Fibroblast of mammary gland (primary cell): Measurements from ENCODE around the gene RTCB.

Experiments
- DNase-seq: peaks from one replicate; pipeline ENCODE4 v3.0.0-alpha.2; 2010; ENCODE audit warnings: low read depth
- H3K4me3 ChIP-seq: 2 replicates; pipeline ENCODE4 v1.5.1; 2011; ENCODE audit warnings: low read depth, mild to moderate bottlenecking, low read length, moderate library complexity; ENCODE audit not compliant: control insufficient read depth
- CTCF ChIP-seq: conservative IDR thresholded peaks from 2 replicates; pipeline ENCODE4 v1.5.1; 2011; ENCODE audit warnings: low read depth, low read length, inconsistent platforms; ENCODE audit not compliant: control insufficient read depth, insufficient read depth

Gene RTCB

DNA sequence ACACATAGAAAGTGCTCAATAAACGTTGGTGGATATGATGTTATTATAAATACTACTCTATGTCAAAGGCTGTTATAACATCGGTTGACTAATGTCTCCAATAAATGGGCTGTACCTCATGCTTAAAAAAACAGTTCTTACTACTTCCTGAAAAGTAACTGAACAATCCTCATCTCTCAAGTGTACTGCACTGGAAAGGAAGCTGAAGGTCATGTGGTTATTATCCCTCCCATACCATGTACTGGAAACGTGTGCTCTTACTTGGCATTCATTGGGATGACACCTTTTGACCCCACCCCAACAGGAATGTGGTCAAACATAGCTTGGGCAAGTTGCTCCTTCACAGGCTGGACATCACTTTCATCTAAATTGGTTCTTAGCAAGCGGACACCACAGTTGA is 10.6 kb downstream of the RTCB start:
- no peak overlapping the region for H3K4me3 ChIP-seq
- TF ChIP-seq CTCF, result no peak
- no peak for DNase-seq

DNA sequence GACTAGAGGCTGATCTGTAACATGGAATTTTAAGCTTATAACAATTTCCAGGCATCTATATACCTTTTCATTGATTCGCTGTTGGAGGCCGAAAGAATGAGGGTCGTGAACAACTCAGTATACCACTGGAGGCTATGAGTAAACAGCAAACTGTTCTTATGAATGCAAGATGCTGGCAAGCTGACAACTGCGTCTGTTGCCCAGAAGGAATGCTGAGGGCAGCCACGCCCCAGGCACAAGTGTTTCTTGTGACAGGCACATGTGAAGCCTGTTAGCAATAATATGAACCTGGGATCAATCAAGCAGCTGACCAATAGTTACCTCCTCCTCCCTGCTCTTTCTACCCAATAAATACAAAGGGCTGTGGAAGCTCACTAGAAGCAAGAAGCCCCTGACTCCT is 15.3 kb downstream of the RTCB start:
- peak; percentile 53 for DNase-seq
- H3K4me3 ChIP-seq, result no peak overlapping the region
- TF ChIP-seq CTCF, result no peak

- no peak for DNase-seq
- H3K4me3 ChIP-seq, result no peak overlapping the region
- no peak for TF ChIP-seq CTCF
Observed at GRCh38 chr22:32396255-32396654, 15.8 kb downstream of the RTCB start.

DNA sequence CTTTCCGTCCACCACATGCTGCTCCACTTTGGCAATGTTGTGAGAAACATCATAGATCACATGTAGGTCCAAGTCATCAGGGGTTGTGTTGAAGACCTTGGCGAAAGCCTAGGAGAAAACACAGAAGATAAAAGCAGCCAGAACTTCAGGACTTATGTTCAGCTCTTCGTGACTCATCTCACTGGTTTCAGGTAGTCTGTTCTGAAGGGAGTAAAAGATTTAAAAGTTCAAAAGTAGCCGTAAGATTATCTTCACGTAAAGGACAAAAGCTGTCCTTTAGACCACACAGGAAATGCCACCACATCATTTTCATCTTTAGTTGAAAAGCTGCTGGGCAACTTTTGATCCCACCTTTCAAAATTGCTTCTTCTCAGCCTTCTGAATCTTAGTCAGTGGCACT is 16.9 kb downstream of the RTCB start:
- H3K4me3 ChIP-seq, result no peak overlapping the region
- TF ChIP-seq CTCF, result no peak
- DNase-seq, result no peak

- peak; percentile 28 for DNase-seq
- peak; percentile 54 for TF ChIP-seq CTCF
- H3K4me3 ChIP-seq, result no peak overlapping the region
Observed at GRCh38 chr22:32389685-32390084, 22.4 kb downstream of the RTCB start.

DNA sequence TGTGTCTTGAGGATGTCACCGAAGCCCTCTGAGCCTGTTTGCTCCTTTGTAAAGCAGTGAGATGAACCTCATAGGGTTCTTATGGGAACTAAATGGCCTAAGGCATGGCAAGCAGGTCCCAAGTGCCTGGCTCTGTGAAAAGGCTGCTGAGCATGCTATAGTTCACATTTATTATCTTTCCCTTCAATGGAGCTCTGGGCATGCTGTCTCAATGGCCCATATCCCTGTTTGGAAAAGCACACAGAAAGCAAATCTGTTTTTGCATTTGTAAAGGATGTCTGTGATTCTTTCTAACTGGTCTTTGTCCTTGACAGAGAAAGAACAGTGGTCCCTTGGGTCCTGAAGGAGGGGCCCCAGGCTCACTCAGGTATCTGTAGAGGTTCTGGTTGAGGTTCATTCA is 26.4 kb downstream of the RTCB start:
- H3K4me3 ChIP-seq, result no peak overlapping the region
- no peak for TF ChIP-seq CTCF
- no peak for DNase-seq

DNA sequence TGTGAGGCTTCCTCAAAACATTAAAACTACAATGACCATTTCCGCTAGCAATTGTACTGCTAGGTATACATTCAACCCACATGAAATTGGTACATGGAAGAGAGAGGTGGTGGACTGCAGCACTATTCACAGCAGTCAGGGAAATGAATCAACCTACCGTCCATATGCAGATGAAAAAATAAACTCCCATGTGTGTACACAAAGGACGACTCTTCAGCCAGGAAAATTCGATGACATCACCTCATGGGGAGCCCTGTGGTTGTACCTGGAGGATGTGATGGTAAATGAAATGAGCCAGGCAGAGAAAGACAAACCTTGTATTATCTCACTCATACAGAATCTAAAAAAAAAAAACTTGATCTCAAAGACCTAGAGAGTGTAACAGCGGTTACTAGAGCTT is 31.1 kb downstream of the RTCB start:
- TF ChIP-seq CTCF, result no peak
- DNase-seq, result no peak
- no peak overlapping the region for H3K4me3 ChIP-seq
